ENCODE data around the gene ETV5. TPM values are rescaled to one million over a fixed set of nuclear protein-coding genes. Genes with fewer than 3 reads are reported as not detected.

ETV5 gene
- total and polyA plus RNA-seq, 10 of the 15 experiments (the other 5 are each of a cell fraction or from before 2014, with no cell fraction given): 5.0 to 18.4 (median 7.4) TPM

DNA sequence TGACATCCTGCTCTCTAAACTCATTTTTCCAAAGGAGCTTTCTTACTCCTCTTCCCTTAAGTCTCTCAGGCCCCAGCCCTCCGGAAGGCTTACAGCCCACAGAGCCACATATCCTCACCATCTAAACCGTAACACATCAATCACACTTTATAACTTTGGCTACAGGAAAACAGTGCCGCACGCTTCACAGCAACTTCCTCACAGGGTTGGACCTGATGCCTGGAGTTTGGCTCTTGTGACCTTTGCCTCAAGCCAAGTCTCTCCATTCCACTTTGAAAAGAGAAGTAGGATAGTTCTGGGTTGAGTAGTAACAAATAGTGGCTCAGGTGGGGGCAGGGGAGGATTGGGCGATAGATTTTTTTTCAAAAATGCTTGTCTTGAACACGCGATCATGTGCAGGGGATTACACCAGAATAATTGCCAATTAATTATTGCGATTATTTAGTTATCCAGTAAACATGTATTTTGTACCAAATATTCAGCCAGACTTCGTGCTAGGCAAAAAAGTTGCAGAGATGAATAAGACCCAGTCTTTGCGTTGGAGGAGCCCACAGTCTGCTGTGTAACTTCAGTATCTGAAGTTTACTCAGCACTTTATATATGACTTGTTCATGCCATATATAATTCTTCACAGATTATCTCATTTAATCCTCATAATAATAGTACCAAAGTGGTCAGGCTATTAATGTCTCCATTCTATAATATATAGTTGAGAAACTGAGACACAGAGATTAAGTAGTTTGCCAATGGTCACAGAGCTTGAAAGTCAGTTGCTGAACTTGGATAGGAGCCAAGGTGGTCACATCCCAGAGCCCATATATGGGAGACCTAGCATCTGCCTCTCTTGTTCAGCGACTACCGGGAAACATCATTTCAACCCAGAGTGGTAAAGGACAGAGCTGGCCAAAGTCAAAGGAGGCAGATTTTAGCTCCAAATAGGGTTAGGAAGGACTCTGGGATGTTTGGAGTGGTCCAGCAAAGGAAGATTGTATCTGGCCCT is 2.4 kb upstream of the ETV5 start (continued):
- TF ChIP-seq, protein P1, sequence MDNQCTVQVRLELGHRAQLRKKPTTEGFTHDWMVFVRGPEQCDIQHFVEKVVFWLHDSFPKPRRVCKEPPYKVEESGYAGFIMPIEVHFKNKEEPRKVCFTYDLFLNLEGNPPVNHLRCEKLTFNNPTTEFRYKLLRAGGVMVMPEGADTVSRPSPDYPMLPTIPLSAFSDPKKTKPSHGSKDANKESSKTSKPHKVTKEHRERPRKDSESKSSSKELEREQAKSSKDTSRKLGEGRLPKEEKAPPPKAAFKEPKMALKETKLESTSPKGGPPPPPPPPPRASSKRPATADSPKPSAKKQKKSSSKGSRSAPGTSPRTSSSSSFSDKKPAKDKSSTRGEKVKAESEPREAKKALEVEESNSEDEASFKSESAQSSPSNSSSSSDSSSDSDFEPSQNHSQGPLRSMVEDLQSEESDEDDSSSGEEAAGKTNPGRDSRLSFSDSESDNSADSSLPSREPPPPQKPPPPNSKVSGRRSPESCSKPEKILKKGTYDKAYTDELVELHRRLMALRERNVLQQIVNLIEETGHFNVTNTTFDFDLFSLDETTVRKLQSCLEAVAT (IDR thresholded peaks at IDR 0.05): no peak
- TF ChIP-seq BRCA1 (IDR thresholded peaks at IDR 0.05; ENCODE audit: low read depth, low read length) (no peak), HDGF (IDR thresholded peaks at IDR 0.05) (no peak), NFYB (IDR thresholded peaks at IDR 0.05; ENCODE audit: insufficient read depth, low read depth, low read length) (no peak), MEF2B (IDR thresholded peaks at IDR 0.05; ENCODE audit: partially characterized antibody, poor library complexity, severe bottlenecking) (peak; percentile 22), SMAD5 (IDR thresholded peaks at IDR 0.05; ENCODE audit: low read depth) (no peak), ASH2L (IDR thresholded peaks at IDR 0.05; ENCODE audit: borderline replicate concordance, low read depth) (no peak)
- TF ChIP-seq, protein P2, sequence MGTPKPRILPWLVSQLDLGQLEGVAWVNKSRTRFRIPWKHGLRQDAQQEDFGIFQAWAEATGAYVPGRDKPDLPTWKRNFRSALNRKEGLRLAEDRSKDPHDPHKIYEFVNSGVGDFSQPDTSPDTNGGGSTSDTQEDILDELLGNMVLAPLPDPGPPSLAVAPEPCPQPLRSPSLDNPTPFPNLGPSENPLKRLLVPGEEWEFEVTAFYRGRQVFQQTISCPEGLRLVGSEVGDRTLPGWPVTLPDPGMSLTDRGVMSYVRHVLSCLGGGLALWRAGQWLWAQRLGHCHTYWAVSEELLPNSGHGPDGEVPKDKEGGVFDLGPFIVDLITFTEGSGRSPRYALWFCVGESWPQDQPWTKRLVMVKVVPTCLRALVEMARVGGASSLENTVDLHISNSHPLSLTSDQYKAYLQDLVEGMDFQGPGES (IDR thresholded peaks at IDR 0.05): no peak
- TF ChIP-seq, protein P3, sequence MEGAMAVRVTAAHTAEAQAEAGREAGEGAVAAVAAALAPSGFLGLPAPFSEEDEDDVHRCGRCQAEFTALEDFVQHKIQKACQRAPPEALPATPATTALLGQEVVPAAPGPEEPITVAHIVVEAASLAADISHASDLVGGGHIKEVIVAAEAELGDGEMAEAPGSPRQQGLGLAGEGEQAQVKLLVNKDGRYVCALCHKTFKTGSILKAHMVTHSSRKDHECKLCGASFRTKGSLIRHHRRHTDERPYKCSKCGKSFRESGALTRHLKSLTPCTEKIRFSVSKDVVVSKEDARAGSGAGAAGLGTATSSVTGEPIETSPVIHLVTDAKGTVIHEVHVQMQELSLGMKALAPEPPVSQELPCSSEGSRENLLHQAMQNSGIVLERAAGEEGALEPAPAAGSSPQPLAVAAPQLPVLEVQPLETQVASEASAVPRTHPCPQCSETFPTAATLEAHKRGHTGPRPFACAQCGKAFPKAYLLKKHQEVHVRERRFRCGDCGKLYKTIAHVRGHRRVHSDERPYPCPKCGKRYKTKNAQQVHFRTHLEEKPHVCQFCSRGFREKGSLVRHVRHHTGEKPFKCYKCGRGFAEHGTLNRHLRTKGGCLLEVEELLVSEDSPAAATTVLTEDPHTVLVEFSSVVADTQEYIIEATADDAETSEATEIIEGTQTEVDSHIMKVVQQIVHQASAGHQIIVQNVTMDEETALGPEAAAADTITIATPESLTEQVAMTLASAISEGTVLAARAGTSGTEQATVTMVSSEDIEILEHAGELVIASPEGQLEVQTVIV (IDR thresholded peaks at IDR 0.05; ENCODE audit: borderline replicate concordance, partially characterized antibody): no peak
- TF ChIP-seq, protein P4, sequence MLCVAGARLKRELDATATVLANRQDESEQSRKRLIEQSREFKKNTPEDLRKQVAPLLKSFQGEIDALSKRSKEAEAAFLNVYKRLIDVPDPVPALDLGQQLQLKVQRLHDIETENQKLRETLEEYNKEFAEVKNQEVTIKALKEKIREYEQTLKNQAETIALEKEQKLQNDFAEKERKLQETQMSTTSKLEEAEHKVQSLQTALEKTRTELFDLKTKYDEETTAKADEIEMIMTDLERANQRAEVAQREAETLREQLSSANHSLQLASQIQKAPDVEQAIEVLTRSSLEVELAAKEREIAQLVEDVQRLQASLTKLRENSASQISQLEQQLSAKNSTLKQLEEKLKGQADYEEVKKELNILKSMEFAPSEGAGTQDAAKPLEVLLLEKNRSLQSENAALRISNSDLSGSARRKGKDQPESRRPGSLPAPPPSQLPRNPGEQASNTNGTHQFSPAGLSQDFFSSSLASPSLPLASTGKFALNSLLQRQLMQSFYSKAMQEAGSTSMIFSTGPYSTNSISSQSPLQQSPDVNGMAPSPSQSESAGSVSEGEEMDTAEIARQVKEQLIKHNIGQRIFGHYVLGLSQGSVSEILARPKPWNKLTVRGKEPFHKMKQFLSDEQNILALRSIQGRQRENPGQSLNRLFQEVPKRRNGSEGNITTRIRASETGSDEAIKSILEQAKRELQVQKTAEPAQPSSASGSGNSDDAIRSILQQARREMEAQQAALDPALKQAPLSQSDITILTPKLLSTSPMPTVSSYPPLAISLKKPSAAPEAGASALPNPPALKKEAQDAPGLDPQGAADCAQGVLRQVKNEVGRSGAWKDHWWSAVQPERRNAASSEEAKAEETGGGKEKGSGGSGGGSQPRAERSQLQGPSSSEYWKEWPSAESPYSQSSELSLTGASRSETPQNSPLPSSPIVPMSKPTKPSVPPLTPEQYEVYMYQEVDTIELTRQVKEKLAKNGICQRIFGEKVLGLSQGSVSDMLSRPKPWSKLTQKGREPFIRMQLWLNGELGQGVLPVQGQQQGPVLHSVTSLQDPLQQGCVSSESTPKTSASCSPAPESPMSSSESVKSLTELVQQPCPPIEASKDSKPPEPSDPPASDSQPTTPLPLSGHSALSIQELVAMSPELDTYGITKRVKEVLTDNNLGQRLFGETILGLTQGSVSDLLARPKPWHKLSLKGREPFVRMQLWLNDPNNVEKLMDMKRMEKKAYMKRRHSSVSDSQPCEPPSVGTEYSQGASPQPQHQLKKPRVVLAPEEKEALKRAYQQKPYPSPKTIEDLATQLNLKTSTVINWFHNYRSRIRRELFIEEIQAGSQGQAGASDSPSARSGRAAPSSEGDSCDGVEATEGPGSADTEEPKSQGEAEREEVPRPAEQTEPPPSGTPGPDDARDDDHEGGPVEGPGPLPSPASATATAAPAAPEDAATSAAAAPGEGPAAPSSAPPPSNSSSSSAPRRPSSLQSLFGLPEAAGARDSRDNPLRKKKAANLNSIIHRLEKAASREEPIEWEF (IDR thresholded peaks at IDR 0.05; ENCODE audit: insufficient replicate concordance, low read depth, low read length): no peak
- TF ChIP-seq, protein P5, sequence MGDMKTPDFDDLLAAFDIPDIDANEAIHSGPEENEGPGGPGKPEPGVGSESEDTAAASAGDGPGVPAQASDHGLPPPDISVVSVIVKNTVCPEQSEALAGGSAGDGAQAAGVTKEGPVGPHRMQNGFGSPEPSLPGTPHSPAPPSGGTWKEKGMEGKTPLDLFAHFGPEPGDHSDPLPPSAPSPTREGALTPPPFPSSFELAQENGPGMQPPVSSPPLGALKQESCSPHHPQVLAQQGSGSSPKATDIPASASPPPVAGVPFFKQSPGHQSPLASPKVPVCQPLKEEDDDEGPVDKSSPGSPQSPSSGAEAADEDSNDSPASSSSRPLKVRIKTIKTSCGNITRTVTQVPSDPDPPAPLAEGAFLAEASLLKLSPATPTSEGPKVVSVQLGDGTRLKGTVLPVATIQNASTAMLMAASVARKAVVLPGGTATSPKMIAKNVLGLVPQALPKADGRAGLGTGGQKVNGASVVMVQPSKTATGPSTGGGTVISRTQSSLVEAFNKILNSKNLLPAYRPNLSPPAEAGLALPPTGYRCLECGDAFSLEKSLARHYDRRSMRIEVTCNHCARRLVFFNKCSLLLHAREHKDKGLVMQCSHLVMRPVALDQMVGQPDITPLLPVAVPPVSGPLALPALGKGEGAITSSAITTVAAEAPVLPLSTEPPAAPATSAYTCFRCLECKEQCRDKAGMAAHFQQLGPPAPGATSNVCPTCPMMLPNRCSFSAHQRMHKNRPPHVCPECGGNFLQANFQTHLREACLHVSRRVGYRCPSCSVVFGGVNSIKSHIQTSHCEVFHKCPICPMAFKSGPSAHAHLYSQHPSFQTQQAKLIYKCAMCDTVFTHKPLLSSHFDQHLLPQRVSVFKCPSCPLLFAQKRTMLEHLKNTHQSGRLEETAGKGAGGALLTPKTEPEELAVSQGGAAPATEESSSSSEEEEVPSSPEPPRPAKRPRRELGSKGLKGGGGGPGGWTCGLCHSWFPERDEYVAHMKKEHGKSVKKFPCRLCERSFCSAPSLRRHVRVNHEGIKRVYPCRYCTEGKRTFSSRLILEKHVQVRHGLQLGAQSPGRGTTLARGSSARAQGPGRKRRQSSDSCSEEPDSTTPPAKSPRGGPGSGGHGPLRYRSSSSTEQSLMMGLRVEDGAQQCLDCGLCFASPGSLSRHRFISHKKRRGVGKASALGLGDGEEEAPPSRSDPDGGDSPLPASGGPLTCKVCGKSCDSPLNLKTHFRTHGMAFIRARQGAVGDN (IDR thresholded peaks at IDR 0.05): no peak
- TF ChIP-seq, protein P6, sequence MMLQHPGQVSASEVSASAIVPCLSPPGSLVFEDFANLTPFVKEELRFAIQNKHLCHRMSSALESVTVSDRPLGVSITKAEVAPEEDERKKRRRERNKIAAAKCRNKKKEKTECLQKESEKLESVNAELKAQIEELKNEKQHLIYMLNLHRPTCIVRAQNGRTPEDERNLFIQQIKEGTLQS (IDR thresholded peaks at IDR 0.05; ENCODE audit: borderline replicate concordance, extremely low read depth, low read depth, low read length): no peak

All from GM12878 (cell line).